GM21529 (cell line): ENCODE data around the gene NME4.
"Not testable (repeated sequence)": the region's sequence is repeated elsewhere in the genome, so short reads cannot be mapped to it uniquely, and the experiment has no call there.

Experiments used
- ATAC-seq: cut with Tn5 transposase; IDR thresholded peaks from one replicate; pipeline ENCODE4 v1.9.1; 2021; ENCODE audit not compliant: unreplicated experiment

Gene NME4

DNA sequence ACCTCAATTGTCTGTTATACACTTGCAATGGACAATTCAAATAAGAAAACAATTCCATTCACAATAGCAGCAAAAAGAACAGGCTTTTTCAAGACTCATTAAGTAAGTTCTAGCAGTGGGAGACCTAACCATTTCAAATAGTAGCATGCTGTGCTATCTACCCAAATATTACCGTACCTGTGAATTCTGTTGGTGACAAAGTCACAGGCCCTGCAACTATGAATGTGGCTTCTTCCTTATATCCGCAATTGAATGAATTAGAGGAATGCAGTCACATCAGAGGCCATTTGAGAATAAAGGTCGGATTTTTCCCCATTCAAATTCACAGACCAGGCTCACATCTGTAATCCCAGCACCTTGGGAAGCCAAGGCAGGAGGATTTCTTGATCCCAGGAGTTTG, 800 bp upstream of the NME4 start:
- no peak for ATAC-seq

DNA sequence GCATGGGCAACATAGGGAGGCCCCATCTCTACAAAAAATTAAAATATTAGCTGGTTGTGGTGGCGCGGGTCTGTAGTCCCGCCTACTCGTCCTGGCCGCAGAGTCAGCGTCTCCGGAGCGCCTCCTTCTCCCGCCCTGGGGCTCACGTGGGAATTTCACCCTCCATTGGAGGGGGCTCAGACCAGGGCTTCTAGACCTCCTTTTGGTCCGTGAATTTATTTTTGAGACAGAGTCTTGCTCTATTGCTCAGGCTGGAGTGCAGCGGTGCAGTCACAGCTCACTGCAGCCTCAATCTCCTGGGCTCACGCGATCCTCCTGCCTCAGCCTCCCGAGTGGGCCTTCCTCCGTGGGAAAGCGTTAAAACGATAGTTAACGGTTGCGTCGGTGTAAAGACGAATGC, 394 bp upstream of the NME4 start:
- no peak for ATAC-seq

DNA sequence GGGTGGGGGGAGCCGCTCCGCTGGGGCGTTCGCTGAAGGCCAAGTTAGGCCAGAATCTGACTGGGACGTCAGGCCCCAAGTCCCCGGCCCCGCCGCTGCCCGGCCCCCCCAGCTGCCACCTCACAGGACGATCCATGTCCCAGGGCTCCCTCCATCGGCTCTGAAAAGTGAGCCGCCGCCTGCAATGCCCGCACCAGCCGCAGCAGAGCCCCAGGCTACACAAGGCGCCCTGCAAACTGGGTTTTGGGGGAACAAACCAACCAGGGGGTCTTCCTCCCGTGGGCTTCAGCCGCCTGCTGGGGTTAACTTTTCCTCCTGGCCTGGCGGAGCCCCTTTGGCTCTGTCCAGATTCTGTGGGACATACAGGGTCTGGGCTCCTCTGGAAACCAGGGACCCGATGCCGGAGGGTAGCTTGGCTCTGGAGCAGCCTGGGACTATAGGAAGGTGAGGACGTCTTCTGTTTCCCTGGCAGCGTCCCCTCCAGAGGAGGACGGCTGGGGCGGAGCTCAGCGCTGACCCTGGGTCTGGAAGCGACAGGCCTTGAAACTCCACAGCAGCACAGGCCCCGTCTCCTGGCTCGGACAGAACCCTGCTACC, 835 bp downstream of the NME4 start:
- no peak for ATAC-seq

DNA sequence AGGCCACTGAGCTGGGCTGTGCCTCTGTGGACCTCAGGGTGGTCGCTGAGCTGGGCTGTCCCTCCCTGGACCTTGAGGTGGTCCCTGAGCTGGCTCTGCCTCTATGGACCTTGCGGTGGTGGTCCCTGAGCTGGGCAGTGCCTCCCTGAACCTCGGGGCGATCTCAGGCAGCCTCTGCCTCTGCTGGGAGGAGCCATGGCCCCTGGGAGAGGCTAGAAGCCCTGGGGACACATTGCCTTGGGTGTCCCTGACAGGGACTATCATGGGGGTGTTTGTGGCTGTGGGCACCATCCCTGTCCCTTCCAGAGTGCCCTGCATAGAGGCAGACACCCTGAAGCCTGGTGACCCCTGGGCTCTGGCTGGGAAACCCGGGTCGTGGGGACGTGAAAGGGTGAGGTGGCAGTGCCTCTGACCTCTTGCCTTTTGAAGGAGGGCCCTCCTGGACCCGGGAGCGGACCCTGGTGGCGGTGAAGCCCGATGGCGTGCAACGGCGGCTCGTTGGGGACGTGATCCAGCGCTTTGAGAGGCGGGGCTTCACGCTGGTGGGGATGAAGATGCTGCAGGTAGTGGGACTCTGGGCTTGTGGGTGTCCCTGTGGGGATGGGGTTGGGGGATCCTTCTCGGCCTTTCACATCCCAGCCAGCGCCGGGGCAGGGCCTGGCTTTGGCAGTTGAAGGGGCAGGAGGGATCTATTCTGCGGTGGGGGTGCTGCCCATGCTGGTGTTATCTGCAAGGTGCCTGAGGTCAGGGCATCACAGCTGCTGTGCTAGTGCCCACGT, 1.8 kb downstream of the NME4 start:
- ATAC-seq: no peak

DNA sequence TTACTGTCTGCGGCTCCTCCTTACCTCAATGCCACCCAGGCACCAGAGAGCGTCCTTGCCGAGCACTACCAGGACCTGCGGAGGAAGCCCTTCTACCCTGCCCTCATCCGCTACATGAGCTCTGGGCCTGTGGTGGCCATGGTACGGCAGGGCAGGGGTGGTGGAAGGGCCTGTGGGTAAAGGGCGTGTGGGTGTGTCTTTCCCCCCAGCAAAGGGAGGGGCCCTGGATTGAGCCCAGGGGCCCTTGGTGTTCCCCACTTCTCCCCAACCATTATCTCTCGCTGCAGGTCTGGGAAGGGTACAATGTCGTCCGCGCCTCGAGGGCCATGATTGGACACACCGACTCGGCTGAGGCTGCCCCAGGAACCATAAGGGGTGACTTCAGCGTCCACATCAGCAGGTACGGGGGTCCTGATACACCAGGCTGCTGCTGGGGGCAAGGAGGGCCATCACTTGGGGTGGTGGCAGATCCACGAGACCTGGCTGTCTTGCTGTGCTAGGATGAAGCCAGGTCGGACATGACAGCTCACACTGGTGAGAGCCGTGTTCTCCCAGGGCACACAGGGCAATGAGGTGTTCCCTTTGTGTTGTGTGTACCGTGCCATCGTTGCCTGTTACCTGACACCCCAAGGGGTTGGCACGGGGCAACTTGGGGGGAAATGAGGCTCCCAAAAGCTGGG, 2.5 kb downstream of the NME4 start:
- ATAC-seq: no peak

DNA sequence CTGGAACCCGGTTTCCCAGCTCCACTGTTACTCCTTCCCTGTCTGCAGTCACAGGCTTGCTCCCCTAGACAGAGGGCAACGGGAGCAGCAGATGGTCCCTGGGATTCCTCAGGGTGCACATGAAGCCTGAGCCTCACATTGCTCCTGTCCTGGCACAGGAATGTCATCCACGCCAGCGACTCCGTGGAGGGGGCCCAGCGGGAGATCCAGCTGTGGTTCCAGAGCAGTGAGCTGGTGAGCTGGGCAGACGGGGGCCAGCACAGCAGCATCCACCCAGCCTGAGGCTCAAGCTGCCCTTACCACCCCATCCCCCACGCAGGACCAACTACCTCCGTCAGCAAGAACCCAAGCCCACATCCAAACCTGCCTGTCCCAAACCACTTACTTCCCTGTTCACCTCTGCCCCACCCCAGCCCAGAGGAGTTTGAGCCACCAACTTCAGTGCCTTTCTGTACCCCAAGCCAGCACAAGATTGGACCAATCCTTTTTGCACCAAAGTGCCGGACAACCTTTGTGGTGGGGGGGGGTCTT, 3.1 kb downstream of the NME4 start:
- no peak for ATAC-seq

DNA sequence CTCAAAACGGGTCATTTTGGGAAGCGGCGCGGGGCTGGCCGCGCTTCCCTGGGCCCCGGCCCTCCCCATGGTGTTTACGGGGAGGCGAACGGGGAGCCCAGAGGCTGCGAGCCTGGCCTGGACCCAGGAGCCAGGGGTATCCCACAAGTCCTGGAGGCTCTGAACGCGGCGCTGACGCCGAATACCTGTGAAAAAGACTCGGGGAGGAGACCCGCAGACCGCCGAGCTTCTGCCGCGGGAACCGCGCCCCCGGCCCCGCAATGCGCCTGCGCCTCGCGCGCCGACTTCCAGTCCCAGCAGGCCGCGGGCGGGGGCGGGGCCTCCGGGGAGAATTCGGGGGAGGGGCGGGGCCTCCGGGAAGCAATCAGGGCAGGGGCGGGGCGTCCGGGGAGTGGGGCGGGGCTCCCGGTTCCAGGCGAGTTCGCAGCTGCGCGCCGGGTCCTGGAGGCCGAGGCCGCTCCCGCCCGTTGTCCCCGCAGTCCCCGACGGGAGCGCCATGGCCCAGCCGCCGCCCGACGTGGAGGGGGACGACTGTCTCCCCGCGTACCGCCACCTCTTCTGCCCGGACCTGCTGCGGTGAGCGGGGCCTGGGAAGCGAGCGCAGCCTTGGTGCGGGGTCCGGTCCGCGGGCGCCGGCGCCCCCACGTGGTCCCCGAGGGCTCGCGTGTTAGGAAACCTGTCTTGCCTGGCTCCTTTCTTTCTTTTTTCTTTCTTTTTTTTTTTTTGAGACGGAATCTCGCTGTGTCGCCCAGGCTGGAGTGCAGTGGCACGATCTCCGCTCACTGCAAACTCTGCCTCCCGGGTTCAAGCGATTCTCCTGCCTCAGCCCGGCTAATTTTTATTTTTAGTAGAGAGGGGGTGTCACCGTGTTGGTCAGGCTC, 4.7 kb downstream of the NME4 start, which contains the start of gene DECR2:
Gene DECR2 (plus strand): TSS at position 418 of the 881 bp plus-strand sequence. CDS start 79 bp downstream, at position 497.
- ATAC-seq: peak; percentile 57

DNA sequence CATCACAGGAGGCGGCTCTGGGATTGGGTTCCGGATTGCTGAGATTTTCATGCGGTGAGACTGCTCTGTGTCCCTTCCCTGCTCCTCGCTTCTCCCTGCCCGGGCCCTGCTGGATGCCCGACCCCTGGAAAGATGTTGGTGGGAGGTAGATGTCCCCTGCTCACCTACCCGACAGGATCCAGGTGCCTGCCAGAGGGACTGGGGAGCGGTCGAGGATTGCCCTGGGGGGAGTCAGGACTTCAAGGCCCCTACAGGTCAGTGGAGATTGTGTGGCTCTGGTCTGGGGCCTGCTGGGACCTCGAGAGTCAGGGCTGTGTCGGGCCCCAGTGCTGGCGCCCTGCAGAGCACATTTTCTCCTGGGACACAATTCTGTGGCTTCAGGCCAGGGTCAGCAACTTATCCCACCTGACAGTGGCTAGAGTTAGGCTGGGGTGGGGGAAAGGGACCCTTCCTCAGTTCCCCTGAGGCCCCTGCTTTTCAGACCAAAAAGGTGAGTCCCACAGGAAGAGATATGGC, 8.0 kb downstream of the NME4 start:
- no peak for ATAC-seq

DNA sequence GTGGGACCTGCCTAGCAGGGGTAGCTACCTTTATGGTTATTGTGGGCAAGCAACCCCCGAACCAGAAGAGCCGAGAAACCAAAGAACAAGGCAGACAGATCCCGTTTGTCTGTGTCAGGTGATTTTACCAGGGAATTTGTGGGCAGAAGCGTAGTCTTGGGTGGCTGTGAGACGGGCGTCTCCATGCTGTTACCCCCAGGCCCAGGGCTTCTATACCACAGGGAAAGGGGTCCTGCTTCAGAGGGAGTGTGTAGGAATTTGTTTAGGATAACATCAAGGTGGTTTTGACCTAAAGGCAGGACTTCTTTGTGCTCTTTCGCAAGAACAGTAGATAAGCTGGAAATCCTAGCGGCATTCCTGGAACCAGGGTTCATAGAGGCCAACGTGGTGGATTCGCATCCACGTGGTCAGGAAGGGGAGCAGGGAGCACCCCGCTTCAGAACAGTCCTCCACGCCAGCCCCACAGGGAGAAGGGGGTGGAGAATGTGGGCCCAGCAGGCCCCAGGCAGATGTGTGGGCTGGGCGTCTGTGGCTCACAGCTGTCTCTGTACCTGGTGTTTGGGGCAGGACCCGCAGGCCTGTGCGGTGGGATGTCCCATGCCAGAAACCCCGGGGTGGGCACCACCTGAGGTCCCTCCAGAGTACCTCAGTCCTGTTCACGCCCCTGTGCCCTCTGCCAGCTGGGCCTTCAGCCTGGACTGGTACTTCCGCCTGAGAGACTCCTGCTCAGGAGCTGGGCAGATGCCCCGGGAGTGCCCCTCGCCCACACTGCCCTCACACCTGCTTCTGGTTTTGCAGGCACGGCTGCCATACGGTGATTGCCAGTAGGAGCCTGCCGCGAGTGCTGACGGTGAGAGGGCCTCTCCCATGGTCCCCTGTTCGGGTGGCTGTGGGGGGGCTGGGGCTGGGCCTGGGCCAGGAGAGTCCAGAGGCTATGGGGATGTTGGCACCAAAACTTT, 8.8 kb downstream of the NME4 start:
- no peak for ATAC-seq

DNA sequence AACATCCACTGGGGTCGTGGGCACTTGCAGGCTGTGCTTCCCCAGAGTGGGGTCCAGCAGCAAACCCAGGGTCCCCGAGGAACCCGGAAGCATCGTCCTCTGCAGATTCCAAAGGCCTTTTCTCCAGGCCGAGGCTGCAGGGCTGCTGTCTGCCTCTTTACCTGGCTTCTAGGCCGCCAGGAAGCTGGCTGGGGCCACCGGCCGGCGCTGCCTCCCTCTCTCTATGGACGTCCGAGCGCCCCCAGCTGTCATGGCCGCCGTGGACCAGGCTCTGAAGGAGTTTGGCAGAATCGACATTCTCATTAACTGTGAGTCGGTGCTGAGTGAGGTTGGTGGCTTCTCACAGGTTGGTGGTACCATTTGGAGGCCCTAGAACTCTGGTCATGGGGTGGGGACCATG, 10.3 kb downstream of the NME4 start:
- no peak for ATAC-seq

DNA sequence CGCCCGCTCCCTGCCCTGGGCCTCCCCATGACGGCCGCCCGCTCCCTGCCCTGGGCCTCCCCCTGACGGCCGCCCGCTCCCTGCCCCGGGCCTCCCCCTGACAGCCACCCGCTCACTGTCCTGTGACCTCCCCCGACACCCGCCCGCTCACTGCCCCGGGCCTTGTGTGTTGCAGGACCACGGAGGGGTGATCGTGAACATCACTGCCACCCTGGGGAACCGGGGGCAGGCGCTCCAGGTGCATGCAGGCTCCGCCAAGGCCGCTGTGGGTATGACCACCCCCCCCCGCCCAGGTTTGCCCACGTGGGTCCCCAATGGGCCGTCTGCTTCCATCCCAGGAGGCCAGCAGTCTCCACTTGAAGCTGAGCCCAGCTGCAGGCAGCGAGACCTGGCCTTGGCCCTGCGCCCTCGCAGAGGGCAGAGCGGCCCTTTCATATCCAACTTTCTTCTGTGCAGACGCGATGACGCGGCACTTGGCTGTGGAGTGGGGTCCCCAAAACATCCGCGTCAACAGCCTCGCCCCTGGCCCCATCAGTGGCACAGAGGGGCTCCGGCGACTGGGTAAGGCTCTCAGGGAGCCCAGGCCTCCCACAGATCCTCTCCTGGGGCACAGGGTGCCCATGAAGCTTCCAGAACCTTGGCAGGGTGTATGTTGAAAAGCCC, 13.6 kb downstream of the NME4 start:
- ATAC-seq: no peak

DNA sequence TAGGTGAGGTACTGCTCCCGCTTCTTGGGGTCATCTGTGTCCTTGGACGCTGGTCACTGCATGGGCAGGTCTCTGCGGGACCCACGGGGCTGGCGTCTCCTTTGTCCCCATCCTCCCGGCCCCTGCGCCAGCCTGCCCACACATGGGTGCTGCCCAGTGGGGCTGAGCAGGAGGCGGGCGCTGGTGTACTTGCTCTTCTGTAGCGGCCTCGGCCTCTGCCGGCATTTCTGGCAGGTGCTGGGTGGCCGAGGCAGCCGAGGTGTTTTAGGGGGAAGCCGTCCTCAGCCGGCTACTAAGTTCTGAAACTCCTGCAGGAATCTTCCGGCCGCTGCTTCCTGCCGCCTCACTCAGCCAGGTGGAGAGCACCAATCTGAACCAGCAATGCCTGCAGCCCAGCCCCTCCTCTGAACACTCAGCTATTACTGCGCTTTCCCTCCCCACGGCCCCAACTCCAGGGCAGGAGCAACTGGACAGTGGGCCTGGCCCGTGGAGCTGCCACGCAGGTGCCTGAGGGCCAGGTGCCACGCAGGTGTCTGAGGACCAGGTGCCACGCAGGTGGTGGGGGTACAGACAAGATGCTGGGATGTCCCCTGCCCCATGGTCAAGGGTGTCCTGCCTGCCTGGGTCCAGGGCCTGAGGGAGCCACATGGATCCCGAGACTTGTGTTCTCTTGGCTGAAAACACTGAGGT, 14.7 kb downstream of the NME4 start:
- ATAC-seq: no peak

DNA sequence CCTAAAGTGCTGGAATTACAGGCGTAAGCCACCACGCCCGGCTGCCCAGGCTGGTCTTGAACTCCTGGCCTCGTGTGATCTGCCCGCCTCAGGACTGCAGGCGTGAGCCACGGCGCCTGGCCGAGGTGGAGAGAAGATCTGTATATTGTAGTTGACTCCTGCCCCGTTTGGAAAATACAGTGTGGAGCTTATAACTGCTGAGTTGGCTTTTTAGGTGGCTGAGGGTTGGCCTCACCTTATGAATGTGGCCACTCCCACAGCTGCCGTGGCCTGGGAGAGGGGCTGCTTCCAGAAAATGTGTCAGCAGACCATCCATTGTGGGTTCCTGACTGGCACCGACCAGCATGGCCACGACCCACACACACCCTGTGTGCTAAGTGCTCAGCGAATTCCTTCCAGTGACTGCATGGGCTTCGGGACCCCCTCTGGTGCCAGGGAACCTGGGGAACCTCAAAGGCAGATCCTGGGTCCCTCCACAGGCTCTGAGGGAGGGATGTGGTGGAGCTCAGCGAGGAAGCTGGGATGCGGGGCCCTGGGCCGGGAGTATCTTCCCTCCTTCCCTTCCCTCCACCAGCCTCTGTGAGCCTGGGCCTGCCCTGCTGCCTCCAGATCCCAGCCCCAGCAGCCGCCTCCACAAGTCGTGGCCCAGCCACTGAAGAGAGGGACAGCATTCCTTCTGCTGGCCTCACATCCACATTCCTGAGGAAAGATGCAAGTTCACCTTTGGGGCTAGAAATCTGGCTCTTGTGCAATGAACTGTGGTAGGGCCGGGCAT, 17.6 kb downstream of the NME4 start:
- ATAC-seq: no peak

DNA sequence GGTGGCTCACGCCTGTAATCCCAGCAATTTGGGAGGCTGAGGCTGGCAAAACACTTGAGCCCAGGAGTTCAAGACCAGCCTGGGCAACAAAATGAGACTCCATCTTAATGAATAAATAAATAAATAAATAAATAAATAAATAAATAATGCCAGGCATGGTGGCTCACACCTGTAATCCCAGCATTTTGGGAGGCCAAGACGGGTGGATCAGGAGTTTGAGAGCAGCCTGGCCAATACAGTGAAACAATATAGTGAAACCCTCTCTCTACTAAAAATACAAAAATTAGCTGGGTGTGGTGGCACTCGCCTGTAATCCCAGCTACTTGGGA, 18.1 kb downstream of the NME4 start:
- not testable (repeated sequence) for ATAC-seq

DNA sequence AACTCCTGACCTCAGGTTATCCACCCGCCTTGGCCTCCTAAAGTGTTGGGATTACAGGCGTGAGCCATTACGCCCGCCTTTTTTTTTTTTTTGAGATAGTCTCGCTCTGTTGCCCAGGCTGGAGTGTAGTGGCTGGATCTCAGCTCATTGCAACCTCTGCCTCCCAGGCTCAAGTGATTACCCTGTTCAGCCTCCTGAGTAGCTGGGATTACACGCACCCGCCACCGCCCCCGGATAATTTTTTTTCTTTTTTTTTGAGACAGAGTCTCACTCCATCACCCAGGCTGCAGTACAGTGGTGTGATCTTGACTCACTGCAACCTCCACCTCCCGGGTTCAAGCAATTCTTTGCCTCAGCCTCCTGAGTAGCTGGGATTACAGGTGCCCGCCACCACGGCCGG, 25.2 kb downstream of the NME4 start:
- ATAC-seq: not testable (repeated sequence)

DNA sequence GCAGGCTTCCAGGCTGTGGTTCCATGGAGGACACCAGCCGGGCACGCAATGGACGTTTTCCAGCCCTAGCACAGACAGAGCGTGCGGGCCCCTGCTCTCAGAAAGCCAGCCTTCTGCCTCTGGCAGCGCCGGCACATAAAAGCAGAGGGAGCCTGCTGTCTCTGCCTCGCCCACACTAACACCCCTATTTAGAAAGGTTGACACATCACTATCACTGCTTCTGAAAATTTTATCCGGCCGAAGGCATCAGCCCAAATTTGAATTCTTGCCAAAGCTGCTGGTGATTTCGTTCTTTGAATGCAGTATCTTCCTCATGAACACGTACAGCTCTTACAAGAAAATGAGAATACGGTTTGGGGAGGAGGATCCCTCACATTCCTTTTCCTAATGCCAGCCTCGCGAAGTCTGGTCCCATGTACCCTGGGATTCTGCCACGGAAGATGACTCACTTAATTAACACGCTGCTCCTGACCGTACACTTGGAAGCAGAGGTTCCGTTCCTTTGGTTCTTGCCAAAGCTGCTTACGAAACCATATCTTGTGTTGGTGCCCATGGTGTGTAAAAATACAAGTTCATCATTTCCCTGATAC, 27.1 kb downstream of the NME4 start:
- no peak for ATAC-seq

DNA sequence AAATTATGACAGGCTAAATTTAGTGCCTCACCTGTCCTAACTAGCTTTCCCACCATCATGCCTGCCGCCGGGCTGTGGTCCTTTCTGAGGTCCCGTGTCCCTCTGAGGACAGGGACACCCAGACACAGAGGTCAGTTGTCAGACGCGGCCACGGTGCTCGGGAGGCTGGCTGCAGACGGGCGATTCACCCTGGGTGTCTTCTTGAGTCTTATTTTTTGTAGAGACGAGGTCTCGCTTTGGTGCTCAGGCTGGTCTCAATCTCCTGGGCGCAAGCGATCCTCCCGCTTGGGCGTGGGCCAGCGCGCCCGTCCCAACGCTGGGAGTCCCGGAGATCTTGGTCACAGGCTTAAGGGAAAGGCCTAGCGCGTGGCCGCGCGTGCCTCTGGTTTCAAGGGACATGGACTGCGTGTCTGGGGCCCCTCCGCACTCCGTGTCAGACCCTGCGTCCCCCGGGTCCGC, 27.7 kb downstream of the NME4 start:
- no peak for ATAC-seq
